HCT116 (cell line): ENCODE measurements around the gene ZNF451. TPM values are rescaled to one million over a fixed set of nuclear protein-coding genes. Genes with fewer than 3 reads are reported as not detected.

Source experiments
- ATAC-seq: fragments of 200-7000 bp; cut with Tn5 transposase; 2 replicates; pipeline ENCODE4 v1.9.1; 2020; ENCODE audit warnings: mild to moderate bottlenecking, moderate library complexity
- BruUV-seq: library from RNA; stranded (reverse); fragments of 400-500 nt; replicated peaks from 2 replicates; lab custom pipeline; 2021; lab: Mats Ljungman, UMichigan
- CTCF ChIA-PET: fragments of 300-600 bp; sonication (Branson Sonifier 250); formaldehyde crosslinking; loops from one replicate; lab custom pipeline; 2021; ENCODE audit warnings: antibody characterized with exemption; lab: Charles Lee
- POLR2A ChIA-PET: fragments of 300-600, 350-600 bp; sonication (Branson Sonifier 250); formaldehyde crosslinking; loops from one replicate; lab custom pipeline; 2021; ENCODE audit warnings: antibody characterized with exemption; lab: Charles Lee
- RAD21 ChIA-PET, 2 experiments: fragments of 300-600 bp; sonication (Branson Sonifier 250); formaldehyde crosslinking; loops; one replicate each; lab custom pipeline; 2023; ENCODE audit warnings: low total read pairs in 2 of 2; ENCODE audit not compliant: uncharacterized antibody in 2 of 2, unreplicated experiment in 2 of 2, low non-redundant PET in 1 of 2; lab: Charles Lee
- DNase-seq: peaks from one replicate; pipeline ENCODE4 v3.0.0-alpha.2; 2010; ENCODE audit warnings: low read depth, low spot score
- H2AFZ ChIP-seq: fragments of 200-600 bp; shearing (Covaris generic), sonication (generic); 2 replicates; pipeline ENCODE4 v1.6.1; 2017; ENCODE audit warnings: low read depth, mixed run types, mixed read lengths, antibody characterized with exemption, low read length; ENCODE audit not compliant: poor library complexity, severe bottlenecking
- H3K27ac ChIP-seq: 2 replicates; pipeline ENCODE4 v1.5.1; 2012; ENCODE audit warnings: low read depth, low read length
- H3K27me3 ChIP-seq: fragments of 200-600 bp; sonication (generic); 2 replicates; pipeline ENCODE4 v1.6.1; 2016; ENCODE audit warnings: mixed run types, low read length, mixed read lengths; ENCODE audit not compliant: insufficient read depth
- H3K36me3 ChIP-seq, 2 experiments: fragments of 200-500 bp in 1 of 2; fragments of 200-600 bp in 1 of 2; sonication (Bioruptor generic) in 1 of 2; sonication (generic) in 1 of 2; 2 replicates each; pipeline versions ENCODE4 v1.5.1 to v1.6.1; 2014 to 2016; ENCODE audit warnings: low read length in 2 of 2, inconsistent platforms in 1 of 2, mixed read lengths in 1 of 2, mixed run types in 1 of 2; ENCODE audit not compliant: insufficient read depth in 2 of 2, control insufficient read depth in 1 of 2
- H3K4me1 ChIP-seq, 2 experiments: fragments of 200-600 bp in 1 of 2; sonication (generic) in 1 of 2; 2 replicates each; pipeline versions ENCODE4 v1.5.1 to v1.6.1; 2012 to 2017; ENCODE audit warnings: low read length in 2 of 2, inconsistent platforms in 1 of 2, mild to moderate bottlenecking in 1 of 2, mixed read lengths in 1 of 2, mixed run types in 1 of 2, moderate library complexity in 1 of 2; ENCODE audit not compliant: insufficient read depth in 2 of 2, control insufficient read depth in 1 of 2
- H3K4me2 ChIP-seq: fragments of 200-600 bp; sonication (generic); 2 replicates; pipeline ENCODE4 v1.6.1; 2017; ENCODE audit warnings: mixed run types, low read length, mixed read lengths
- H3K4me3 ChIP-seq, 2 experiments: fragments of 200-600 bp in 1 of 2; sonication (generic) in 1 of 2; replicated peaks in 1 of 2; 2 replicates each; pipeline ENCODE4 v1.5.1; 2011 to 2016; ENCODE audit warnings: low read length in 2 of 2, control low read depth in 1 of 2, low read depth in 1 of 2, mild to moderate bottlenecking in 1 of 2, mixed read lengths in 1 of 2, mixed run types in 1 of 2
- H3K79me2 ChIP-seq: fragments of 200-600 bp; sonication (generic); 2 replicates; pipeline ENCODE4 v1.6.1; 2017; ENCODE audit warnings: mild to moderate bottlenecking, mixed run types, low read length, moderate library complexity, mixed read lengths; ENCODE audit not compliant: insufficient read depth
- H3K9ac ChIP-seq: fragments of 200-600 bp; sonication (generic); 2 replicates; pipeline ENCODE4 v1.6.1; 2016; ENCODE audit warnings: low read length, mixed read lengths
- H3K9me2 ChIP-seq: fragments of 200-600 bp; sonication (generic), shearing (Covaris generic); 2 replicates; pipeline ENCODE4 v1.6.1; 2017; ENCODE audit warnings: mixed run types, mild to moderate bottlenecking, moderate library complexity; ENCODE audit not compliant: insufficient read depth
- H3K9me3 ChIP-seq, 2 experiments: fragments of 200-500 bp in 1 of 2; fragments of 200-600 bp in 1 of 2; sonication (Bioruptor generic) in 1 of 2; sonication (generic) in 1 of 2; 2 replicates each; pipeline ENCODE4 v1.6.1; 2014 to 2017; ENCODE audit warnings: low read length in 2 of 2, mixed read lengths in 2 of 2, inconsistent platforms in 1 of 2, low read depth in 1 of 2, mild to moderate bottlenecking in 1 of 2, mixed run types in 1 of 2, moderate library complexity in 1 of 2; ENCODE audit not compliant: control insufficient read depth in 1 of 2, insufficient read depth in 1 of 2
- H4K20me1 ChIP-seq: fragments of 200-600 bp; sonication (generic), shearing (Covaris generic); 2 replicates; pipeline ENCODE4 v1.6.1; 2017; ENCODE audit warnings: mixed run types, mild to moderate bottlenecking, moderate library complexity; ENCODE audit not compliant: insufficient read depth
- CTCF ChIP-seq, 3 experiments: fragments of 200-600 bp in 1 of 3; sonication (generic) in 1 of 3; IDR thresholded peaks in 2 of 3; conservative IDR thresholded peaks in 1 of 3; 2 replicates each; pipeline ENCODE4 v1.5.1; 2012 to 2017; ENCODE audit warnings: low read depth in 2 of 3, low read length in 2 of 3, antibody characterized with exemption in 1 of 3, borderline replicate concordance in 1 of 3, control low read depth in 1 of 3, mild to moderate bottlenecking in 1 of 3, mixed read lengths in 1 of 3, mixed run types in 1 of 3, moderate library complexity in 1 of 3; ENCODE audit not compliant: insufficient read depth in 1 of 3
- EGR1 ChIP-seq: IDR thresholded peaks from 2 replicates; pipeline ENCODE4 v1.6.1; 2012; ENCODE audit warnings: low read depth
- FOSL1 ChIP-seq: IDR thresholded peaks from 2 replicates; pipeline ENCODE4 v1.6.1; 2012; ENCODE audit warnings: low read depth
- intact Hi-C: fragments of 100-400 bp; cut with micrococcal nuclease; formaldehyde crosslinking; loops from 2 replicates; pipeline ENCODE4 v1.10.0; 2022
- total RNA-seq: library from RNA; stranded (reverse); gene quantifications from one replicate; pipeline ENCODE4 v1.2.1, GENCODE V29; 2021; ENCODE audit not compliant: unreplicated experiment
- TF ChIP-seq, protein P1 (sequence below): IDR thresholded peaks from 2 replicates; pipeline ENCODE4 v1.6.1; 2011; ENCODE audit warnings: mild to moderate bottlenecking, low read length, moderate library complexity; ENCODE audit not compliant: insufficient replicate concordance; ENCODE audit errors: extremely low read depth

The ZNF451 gene
- total RNA-seq, 1 experiment from 2014 or later = 49.1 TPM

GRCh38 chr6:57044568-57044967 lies 45.4 kb upstream of the ZNF451 start:
- Histone ChIP-seq H3K4me3 (no peak overlapping the region), H3K9ac (no peak overlapping the region), H3K27me3 (no peaks in the 10 kb centered on the region), H3K4me1 (peaks cover 0 to 9% of the 10 kb centered on the region in 2 experiments; a peak in 2 of 4 replicates), H3K79me2 (peaks cover 18% of the 10 kb centered on the region), H4K20me1 (no peaks in the 10 kb centered on the region), H3K36me3 (peaks cover 4 to 11% of the 10 kb centered on the region in 2 experiments; a peak in 3 of 4 replicates), H3K4me2 (no peak overlapping the region), H3K27ac (no peak overlapping the region), H2AFZ (no peak overlapping the region), H3K9me2 (no peaks in the 10 kb centered on the region), H3K9me3 (no peaks in the 10 kb centered on the region)
- ATAC-seq = no peak
- DNase-seq = no peak
- no TSS peak for BruUV-seq
- intact Hi-C loops = no loop called here
- ChIA-PET CTCF (no interaction called here), RAD21 (no interaction called here), POLR2A (no interaction called here)
- TF ChIP-seq, protein P1, sequence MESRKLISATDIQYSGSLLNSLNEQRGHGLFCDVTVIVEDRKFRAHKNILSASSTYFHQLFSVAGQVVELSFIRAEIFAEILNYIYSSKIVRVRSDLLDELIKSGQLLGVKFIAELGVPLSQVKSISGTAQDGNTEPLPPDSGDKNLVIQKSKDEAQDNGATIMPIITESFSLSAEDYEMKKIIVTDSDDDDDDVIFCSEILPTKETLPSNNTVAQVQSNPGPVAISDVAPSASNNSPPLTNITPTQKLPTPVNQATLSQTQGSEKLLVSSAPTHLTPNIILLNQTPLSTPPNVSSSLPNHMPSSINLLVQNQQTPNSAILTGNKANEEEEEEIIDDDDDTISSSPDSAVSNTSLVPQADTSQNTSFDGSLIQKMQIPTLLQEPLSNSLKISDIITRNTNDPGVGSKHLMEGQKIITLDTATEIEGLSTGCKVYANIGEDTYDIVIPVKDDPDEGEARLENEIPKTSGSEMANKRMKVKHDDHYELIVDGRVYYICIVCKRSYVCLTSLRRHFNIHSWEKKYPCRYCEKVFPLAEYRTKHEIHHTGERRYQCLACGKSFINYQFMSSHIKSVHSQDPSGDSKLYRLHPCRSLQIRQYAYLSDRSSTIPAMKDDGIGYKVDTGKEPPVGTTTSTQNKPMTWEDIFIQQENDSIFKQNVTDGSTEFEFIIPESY = no peak
- TF ChIP-seq EGR1 (no peak), FOSL1 (no peak), CTCF (IDR thresholded peaks at IDR 0.05 in 2 of 3, conservative IDR thresholded peaks at IDR 0.05 in 1 of 3; ENCODE audit: borderline replicate concordance in 1 of 3, insufficient read depth in 1 of 3, low read depth in 2 of 3, low read length in 2 of 3) (no peak)
